HTERT RPE-1 (cell line): ENCODE results near the gene PIN4.
"Not testable (repeated sequence)": the region's sequence is repeated elsewhere in the genome, so short reads cannot be mapped to it uniquely, and the experiment has no call there.

Experiments used
- in situ Hi-C: fragments of 300-500 bp; cut with MboI; formaldehyde crosslinking; loops from 4 replicates; pipeline ENCODE4 v1.14.3; 2020; ENCODE audit warnings: low sequenced_read_pairs

Gene PIN4

GRCh38 chrX:72181178-72182125 lies at the start of gene PIN4:
PIN4 (plus strand) TSS chrX:72181757; CDS start chrX:72181786, 29 bp downstream.
- in situ Hi-C loops, result no loop called here

GRCh38 chrX:72132456-72132855 lies 49.1 kb upstream of the PIN4 start:
- in situ Hi-C loops, result no loop called here

GRCh38 chrX:72133851-72134546 lies 47.6 kb upstream of the PIN4 start:
- in situ Hi-C loops, result no loop called here

- in situ Hi-C loops, result no loop called here
Observed at GRCh38 chrX:72137846-72138495, 43.6 kb upstream of the PIN4 start.

- in situ Hi-C loops, result no loop called here
Observed at GRCh38 chrX:72139538-72139937, 42.0 kb upstream of the PIN4 start.

GRCh38 chrX:72141372-72142004 lies 40.1 kb upstream of the PIN4 start:
- in situ Hi-C loops, result no loop called here

- in situ Hi-C loops, result no loop called here
Observed at GRCh38 chrX:72142094-72142793, 39.3 kb upstream of the PIN4 start.

- in situ Hi-C loops, result no loop called here
Observed at GRCh38 chrX:72142794-72143608, 38.6 kb upstream of the PIN4 start.

- in situ Hi-C loops, result no loop called here
Observed at GRCh38 chrX:72143609-72143907, 38.0 kb upstream of the PIN4 start.

- in situ Hi-C loops, result no loop called here
Observed at GRCh38 chrX:72145181-72145580, 36.4 kb upstream of the PIN4 start.

GRCh38 chrX:72146527-72146926 lies 35.0 kb upstream of the PIN4 start:
- in situ Hi-C loops, result no loop called here

- in situ Hi-C loops, result no loop called here
Observed at GRCh38 chrX:72158773-72159172, 22.8 kb upstream of the PIN4 start.

GRCh38 chrX:72159769-72160168 lies 21.8 kb upstream of the PIN4 start:
- in situ Hi-C loops, result no loop called here

GRCh38 chrX:72165551-72165950 lies 16.0 kb upstream of the PIN4 start:
- in situ Hi-C loops, result no loop called here

GRCh38 chrX:72169008-72169728 lies 12.4 kb upstream of the PIN4 start:
- in situ Hi-C loops, result no loop called here

- in situ Hi-C loops, result not testable (repeated sequence)
Observed at GRCh38 chrX:72176289-72176688, 5.3 kb upstream of the PIN4 start.

GRCh38 chrX:72176981-72177380 lies 4.6 kb upstream of the PIN4 start:
- in situ Hi-C loops, result no loop called here

GRCh38 chrX:72180539-72180938 lies 1.0 kb upstream of the PIN4 start:
- in situ Hi-C loops, result no loop called here

- in situ Hi-C loops, result no loop called here
Observed at GRCh38 chrX:72182924-72183323, 1.4 kb downstream of the PIN4 start.
